ENCODE results near the gene OSTF1.

- no peak for TF ChIP-seq CTCF (IDR thresholded peaks at IDR 0.05)
- no peak for TF ChIP-seq POLR2A (IDR thresholded peaks at IDR 0.05)
- TF ChIP-seq POLR2AphosphoS5 (IDR thresholded peaks at IDR 0.05): no peak
Measured at GRCh38 chr9:75148561-75148960, 60.2 kb downstream of the OSTF1 start.

All from prostate gland (tissue), 2 donors.